AG04450 (cell line): ENCODE results near the gene DOCK8. TPM values are rescaled to one million over a fixed set of nuclear protein-coding genes. Genes with fewer than 3 reads are reported as not detected.

Experiments used
- CTCF ChIA-PET: fragments of 300-600, 350-600 bp; formaldehyde crosslinking; extraction: SDS; loops from one replicate; lab custom pipeline; 2022; ENCODE audit warnings: antibody characterized with exemption, inconsistent platforms; lab: Charles Lee
- POLR2A ChIA-PET: fragments of 350-600 bp; formaldehyde crosslinking; extraction: SDS; loops from one replicate; lab custom pipeline; 2021; ENCODE audit warnings: antibody characterized with exemption, inconsistent platforms; lab: Yijun Ruan, JAX
- DNase-seq: peaks from one replicate; pipeline ENCODE4 v3.0.0-alpha.2; 2011; ENCODE audit warnings: low read depth, low spot score
- H3K27ac ChIP-seq: one replicate; pipeline ENCODE4 v1.5.1; 2012; ENCODE audit warnings: low read depth, low read length, control low read depth
- H3K27me3 ChIP-seq: one replicate; pipeline ENCODE4 v1.6.0; 2012; ENCODE audit warnings: low read length; ENCODE audit not compliant: control insufficient read depth, insufficient read depth
- H3K4me3 ChIP-seq: 2 replicates; pipeline ENCODE4 v1.5.1; 2011; ENCODE audit warnings: mild to moderate bottlenecking, low read depth, low read length, control low read depth
- H3K9me3 ChIP-seq: 2 replicates; pipeline ENCODE4 v1.5.1; 2012; ENCODE audit warnings: low read length; ENCODE audit not compliant: control insufficient read depth, insufficient read depth
- polyA plus RNA-seq: library from polyadenylated mRNA; depleted of rRNA; stranded (reverse); fragments of >200 nt; gene quantifications from 2 replicates; pipeline ENCODE4 v1.2.3, GENCODE V29; 2011
- TF ChIP-seq, protein P1 (sequence below): IDR thresholded peaks from 2 replicates; pipeline ENCODE4 v1.5.1; 2011; ENCODE audit warnings: low read depth, low read length, control low read depth, inconsistent platforms

DOCK8 gene
- polyA plus RNA-seq, 1 experiment: not detected

- ChIA-PET POLR2A (no interaction called here), CTCF (interaction anchor here (0.7 kb wide), 1 partner anchor 27 kb away, joined by 3 read pairs; no protein-coding TSS in a partner anchor)
- H3K27me3 ChIP-seq: no peaks in the 10 kb centered on the region
- TF ChIP-seq, protein P1, sequence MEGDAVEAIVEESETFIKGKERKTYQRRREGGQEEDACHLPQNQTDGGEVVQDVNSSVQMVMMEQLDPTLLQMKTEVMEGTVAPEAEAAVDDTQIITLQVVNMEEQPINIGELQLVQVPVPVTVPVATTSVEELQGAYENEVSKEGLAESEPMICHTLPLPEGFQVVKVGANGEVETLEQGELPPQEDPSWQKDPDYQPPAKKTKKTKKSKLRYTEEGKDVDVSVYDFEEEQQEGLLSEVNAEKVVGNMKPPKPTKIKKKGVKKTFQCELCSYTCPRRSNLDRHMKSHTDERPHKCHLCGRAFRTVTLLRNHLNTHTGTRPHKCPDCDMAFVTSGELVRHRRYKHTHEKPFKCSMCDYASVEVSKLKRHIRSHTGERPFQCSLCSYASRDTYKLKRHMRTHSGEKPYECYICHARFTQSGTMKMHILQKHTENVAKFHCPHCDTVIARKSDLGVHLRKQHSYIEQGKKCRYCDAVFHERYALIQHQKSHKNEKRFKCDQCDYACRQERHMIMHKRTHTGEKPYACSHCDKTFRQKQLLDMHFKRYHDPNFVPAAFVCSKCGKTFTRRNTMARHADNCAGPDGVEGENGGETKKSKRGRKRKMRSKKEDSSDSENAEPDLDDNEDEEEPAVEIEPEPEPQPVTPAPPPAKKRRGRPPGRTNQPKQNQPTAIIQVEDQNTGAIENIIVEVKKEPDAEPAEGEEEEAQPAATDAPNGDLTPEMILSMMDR: no peak
- H3K4me3 ChIP-seq: peak overlapping the region; percentile 64
- peak; percentile 52 for DNase-seq
- no peaks in the 10 kb centered on the region for H3K9me3 ChIP-seq
- no peak overlapping the region for H3K27ac ChIP-seq
Observed at GRCh38 chr9:469672-470551, 255.2 kb downstream of the DOCK8 start.

- TF ChIP-seq, protein P1: no peak
- H3K9me3 ChIP-seq: no peaks in the 10 kb centered on the region
- ChIA-PET POLR2A (no interaction called here), CTCF (interaction anchor here (0.7 kb wide), 1 partner anchor 26 kb away, joined by 3 read pairs; no protein-coding TSS in a partner anchor)
- peak overlapping the region; percentile 64 for H3K4me3 ChIP-seq
- no peak overlapping the region for H3K27ac ChIP-seq
- H3K27me3 ChIP-seq: no peaks in the 10 kb centered on the region
- no peak for DNase-seq
Observed at GRCh38 chr9:470552-471194, 256.0 kb downstream of the DOCK8 start.

DNA sequence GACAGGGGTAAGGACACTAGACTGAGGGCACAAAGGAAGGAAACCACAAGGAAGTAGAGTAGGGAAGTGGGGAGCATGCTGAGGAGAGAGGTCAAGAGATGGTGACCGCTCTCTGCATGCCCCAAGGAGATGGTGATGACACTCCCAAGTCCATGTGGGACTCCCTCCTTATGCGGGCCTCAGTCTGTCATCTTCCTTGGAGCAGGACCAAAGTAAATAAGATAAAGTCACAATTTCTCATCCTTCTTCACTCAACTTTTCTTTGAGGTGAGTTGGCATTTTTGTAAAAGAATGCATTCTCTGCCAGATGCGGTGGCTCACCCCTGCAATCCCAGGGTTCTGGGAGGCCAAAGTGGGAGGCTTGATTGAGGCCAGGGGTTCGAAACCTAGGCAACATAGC is 256.7 kb downstream of the DOCK8 start:
- Histone ChIP-seq H3K27me3 (no peaks in the 10 kb centered on the region), H3K27ac (no peak overlapping the region), H3K9me3 (no peaks in the 10 kb centered on the region), H3K4me3 (no peak overlapping the region)
- ChIA-PET POLR2A (no interaction called here), CTCF (no interaction called here)
- TF ChIP-seq, protein P1: no peak
- no peak for DNase-seq

GRCh38 chr9:472479-473075 is 257.9 kb downstream of the DOCK8 start:
- no peak for DNase-seq

More at GRCh38 chr9:472479-473075, 257.9 kb downstream of the DOCK8 start:
- ChIA-PET CTCF (interaction anchor here (0.6 kb wide), 1 partner anchor 439 kb away, joined by 7 read pairs; no protein-coding TSS in a partner anchor), POLR2A (interaction anchor here (0.6 kb wide), 1 partner anchor 47 kb away, joined by 3 read pairs; no protein-coding TSS in a partner anchor)
- TF ChIP-seq, protein P1: no peak
- Histone ChIP-seq H3K27me3 (no peaks in the 10 kb centered on the region), H3K4me3 (no peak overlapping the region), H3K9me3 (no peaks in the 10 kb centered on the region), H3K27ac (no peak overlapping the region)
